Activated CD4-positive, alpha-beta memory T cell treated with anti-CD3 and anti-CD28 coated beads for 36 hours (primary cell): ENCODE measurements around the gene TRIM36. TPM values are rescaled to one million over a fixed set of nuclear protein-coding genes. Genes with fewer than 3 reads are reported as not detected.

Source experiments
- CTCF ChIA-PET: fragments of 350-600 bp; sonication (Branson Sonifier 250); formaldehyde crosslinking; loops from one replicate; lab custom pipeline; 2021; ENCODE audit warnings: antibody characterized with exemption, inconsistent platforms; lab: Charles Lee
- POLR2A ChIA-PET: fragments of 350-600 bp; sonication (Branson Sonifier 250); formaldehyde crosslinking; loops from one replicate; lab custom pipeline; 2021; ENCODE audit warnings: antibody characterized with exemption; lab: Charles Lee
- DNase-seq: peaks from one replicate; pipeline ENCODE4 v3.0.0-alpha.2; 2020
- H3K27ac Mint-ChIP-seq: one replicate; pipeline ENCODE4 v1.8.0; 2021; ENCODE audit warnings: mixed read lengths
- H3K27me3 Mint-ChIP-seq: one replicate; pipeline ENCODE4 v1.8.0; 2021; ENCODE audit warnings: mixed read lengths
- H3K36me3 Mint-ChIP-seq: one replicate; pipeline ENCODE4 v1.8.0; 2021; ENCODE audit warnings: mixed read lengths
- H3K4me1 Mint-ChIP-seq: one replicate; pipeline ENCODE4 v1.8.0; 2021; ENCODE audit warnings: low read depth, mixed read lengths
- H3K4me3 Mint-ChIP-seq: one replicate; pipeline ENCODE4 v1.8.0; 2021; ENCODE audit warnings: mild to moderate bottlenecking, mixed read lengths
- H3K9me3 Mint-ChIP-seq: one replicate; pipeline ENCODE4 v1.8.0; 2021; ENCODE audit warnings: mixed read lengths
- intact Hi-C: fragments of 100-400 bp; cut with micrococcal nuclease; formaldehyde crosslinking; loops from one replicate; pipeline ENCODE4 v1.15.1; 2023
- total RNA-seq, 2 experiments: library from RNA; stranded (reverse); gene quantifications; one replicate each; pipeline ENCODE4 v1.2.3, GENCODE V29; 2021

The TRIM36 gene
- total RNA-seq, 2 experiments from 2014 or later = not detected

GRCh38 chr5:115160975-115161475 is 8.7 kb downstream of the TRIM36 start:
- no peak for DNase-seq
- intact Hi-C loops = no loop called here
- Mint-ChIP-seq H3K4me1 (no peaks in the 10 kb centered on the region), H3K36me3 (no peaks in the 10 kb centered on the region), H3K27ac (no peak overlapping the region), H3K27me3 (peaks cover 40% of the 10 kb centered on the region), H3K9me3 (peaks cover 4% of the 10 kb centered on the region), H3K4me3 (no peak overlapping the region)
- ChIA-PET CTCF (interaction anchor here (0.9 kb wide), 1 partner anchor 63 kb away, joined by 3 read pairs; no protein-coding TSS in a partner anchor), POLR2A (no interaction called here)

DNA sequence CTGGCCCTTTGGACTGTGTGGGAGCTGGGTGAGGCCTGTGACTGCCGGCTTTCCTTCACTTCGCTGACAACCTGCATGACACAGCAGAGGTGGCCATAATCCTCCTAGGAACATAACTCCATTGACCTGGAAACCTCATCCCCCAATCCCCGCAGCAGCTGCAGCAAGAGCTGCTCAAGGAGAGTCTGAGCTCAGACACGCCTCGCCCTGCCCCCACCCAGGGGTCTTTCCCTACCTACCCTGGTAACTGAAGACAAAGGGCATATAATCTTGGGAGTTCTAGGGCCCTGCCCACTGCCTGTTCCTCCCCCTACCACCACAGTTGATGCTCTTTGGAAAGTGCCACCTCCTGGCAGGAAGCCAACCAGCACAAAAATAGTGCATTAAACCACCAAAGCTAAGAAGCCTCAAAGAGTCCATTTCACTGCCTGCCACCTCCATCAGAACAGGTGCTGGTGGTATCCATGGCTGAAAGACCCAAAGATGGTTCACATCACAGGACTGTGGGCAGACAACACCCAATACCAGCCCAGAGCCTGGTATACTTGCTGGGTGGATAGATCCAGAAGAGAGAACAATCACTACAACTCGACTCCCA is 18.4 kb downstream of the TRIM36 start:
- H3K4me1 Mint-ChIP-seq = no peaks in the 10 kb centered on the region
- DNase-seq = no peak
- H3K27ac Mint-ChIP-seq = no peak overlapping the region
- H3K4me3 Mint-ChIP-seq = no peak overlapping the region
- POLR2A ChIA-PET = no interaction called here
- peaks cover 29% of the 10 kb centered on the region for H3K27me3 Mint-ChIP-seq
- peaks cover 3% of the 10 kb centered on the region for H3K36me3 Mint-ChIP-seq
- intact Hi-C loops = no loop called here
- peaks cover 18% of the 10 kb centered on the region for H3K9me3 Mint-ChIP-seq
- CTCF ChIA-PET = interaction anchor here (0.6 kb wide), 1 partner anchor 31 kb away, joined by 3 read pairs; no protein-coding TSS in a partner anchor

DNA sequence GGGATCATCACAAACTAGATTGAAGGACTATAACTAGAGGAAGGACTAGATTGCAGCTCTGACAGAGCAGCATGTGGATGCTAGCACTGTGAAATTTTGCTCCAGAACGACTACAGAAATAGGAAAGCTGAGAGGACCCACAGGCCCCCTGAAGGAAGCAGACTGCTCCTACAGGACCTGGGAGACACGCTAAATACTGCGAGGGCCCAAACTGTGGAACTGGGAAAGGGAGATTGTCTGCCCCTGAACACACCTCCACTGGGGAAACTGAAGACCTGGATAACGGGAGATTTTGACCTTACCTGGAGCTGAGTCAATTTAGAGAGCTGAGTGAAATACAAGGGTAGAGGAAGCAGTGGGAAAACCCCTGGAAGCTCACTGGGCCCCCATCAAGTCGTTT is 19.2 kb downstream of the TRIM36 start:
- Mint-ChIP-seq H3K9me3 (peaks cover 18% of the 10 kb centered on the region), H3K4me1 (no peaks in the 10 kb centered on the region), H3K27me3 (peaks cover 26% of the 10 kb centered on the region), H3K36me3 (peaks cover 3% of the 10 kb centered on the region), H3K4me3 (no peak overlapping the region), H3K27ac (no peak overlapping the region)
- CTCF ChIA-PET = no interaction called here
- POLR2A ChIA-PET = no interaction called here
- intact Hi-C loops = no loop called here
- no peak for DNase-seq

- H3K27me3 Mint-ChIP-seq = peaks cover 20% of the 10 kb centered on the region
- H3K9me3 Mint-ChIP-seq = peaks cover 8% of the 10 kb centered on the region
- H3K4me1 Mint-ChIP-seq = no peaks in the 10 kb centered on the region
- ChIA-PET CTCF (no interaction called here), POLR2A (no interaction called here)
- H3K4me3 Mint-ChIP-seq = no peak overlapping the region
- no peak for DNase-seq
- no peak overlapping the region for H3K27ac Mint-ChIP-seq
- H3K36me3 Mint-ChIP-seq = no peaks in the 10 kb centered on the region
- intact Hi-C loops = no loop called here
Observed at GRCh38 chr5:115147052-115147451, 22.7 kb downstream of the TRIM36 start.

- POLR2A ChIA-PET = no interaction called here
Observed at GRCh38 chr5:115136294-115136693, 33.4 kb downstream of the TRIM36 start.

GRCh38 chr5:115132465-115132864 is 37.2 kb downstream of the TRIM36 start:
- Mint-ChIP-seq H3K4me3 (no peak overlapping the region), H3K9me3 (no peaks in the 10 kb centered on the region), H3K36me3 (no peaks in the 10 kb centered on the region), H3K4me1 (no peaks in the 10 kb centered on the region), H3K27ac (no peak overlapping the region), H3K27me3 (peaks cover 10% of the 10 kb centered on the region)
- ChIA-PET CTCF (no interaction called here), POLR2A (no interaction called here)
- no peak for DNase-seq
- intact Hi-C loops = no loop called here

More at GRCh38 chr5:115136294-115136693, 33.4 kb downstream of the TRIM36 start:
- intact Hi-C loops = no loop called here
- Mint-ChIP-seq H3K27ac (no peak overlapping the region), H3K4me3 (no peak overlapping the region), H3K27me3 (peaks cover 18% of the 10 kb centered on the region), H3K4me1 (no peaks in the 10 kb centered on the region), H3K36me3 (no peaks in the 10 kb centered on the region), H3K9me3 (no peaks in the 10 kb centered on the region)
- CTCF ChIA-PET = no interaction called here
- no peak for DNase-seq

DNA sequence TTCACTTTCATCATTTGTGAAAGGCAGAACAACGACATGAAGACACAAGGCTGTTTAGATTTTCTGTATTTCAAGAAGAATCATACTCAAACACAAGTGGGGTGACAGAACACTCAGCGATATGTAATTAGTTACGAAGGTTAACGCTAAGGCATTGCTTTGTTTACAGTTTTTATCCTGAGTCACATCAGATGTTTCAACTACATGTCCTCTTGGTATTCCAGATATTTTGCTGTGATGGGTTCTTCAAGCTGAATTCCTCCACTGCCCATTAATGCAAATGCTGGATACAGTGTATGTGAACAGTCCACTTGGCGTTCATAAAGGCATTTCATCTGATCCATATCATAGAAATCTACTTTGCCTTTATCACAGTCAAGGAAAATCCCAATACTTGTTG is 43.4 kb downstream of the TRIM36 start:
- H3K27me3 Mint-ChIP-seq = peaks cover 4% of the 10 kb centered on the region
- ChIA-PET POLR2A (no interaction called here), CTCF (no interaction called here)
- H3K27ac Mint-ChIP-seq = no peak overlapping the region
- intact Hi-C loops = no loop called here
- no peaks in the 10 kb centered on the region for H3K36me3 Mint-ChIP-seq
- no peak overlapping the region for H3K4me3 Mint-ChIP-seq
- no peaks in the 10 kb centered on the region for H3K4me1 Mint-ChIP-seq
- no peak for DNase-seq
- no peaks in the 10 kb centered on the region for H3K9me3 Mint-ChIP-seq

GRCh38 chr5:115124741-115125140 is 45.0 kb downstream of the TRIM36 start:
- Mint-ChIP-seq H3K27ac (no peak overlapping the region), H3K36me3 (no peaks in the 10 kb centered on the region), H3K27me3 (peaks cover 6% of the 10 kb centered on the region), H3K4me3 (no peak overlapping the region), H3K9me3 (no peaks in the 10 kb centered on the region), H3K4me1 (no peaks in the 10 kb centered on the region)
- POLR2A ChIA-PET = no interaction called here
- intact Hi-C loops = no loop called here
- CTCF ChIA-PET = no interaction called here
- DNase-seq = no peak

GRCh38 chr5:115116001-115116400 is 53.7 kb downstream of the TRIM36 start:
- DNase-seq = no peak
- H3K9me3 Mint-ChIP-seq = peaks cover 2% of the 10 kb centered on the region
- CTCF ChIA-PET = no interaction called here
- H3K4me3 Mint-ChIP-seq = no peak overlapping the region
- POLR2A ChIA-PET = no interaction called here
- H3K4me1 Mint-ChIP-seq = no peaks in the 10 kb centered on the region
- H3K36me3 Mint-ChIP-seq = no peaks in the 10 kb centered on the region
- intact Hi-C loops = no loop called here
- no peak overlapping the region for H3K27ac Mint-ChIP-seq
- H3K27me3 Mint-ChIP-seq = peaks cover 23% of the 10 kb centered on the region

DNA sequence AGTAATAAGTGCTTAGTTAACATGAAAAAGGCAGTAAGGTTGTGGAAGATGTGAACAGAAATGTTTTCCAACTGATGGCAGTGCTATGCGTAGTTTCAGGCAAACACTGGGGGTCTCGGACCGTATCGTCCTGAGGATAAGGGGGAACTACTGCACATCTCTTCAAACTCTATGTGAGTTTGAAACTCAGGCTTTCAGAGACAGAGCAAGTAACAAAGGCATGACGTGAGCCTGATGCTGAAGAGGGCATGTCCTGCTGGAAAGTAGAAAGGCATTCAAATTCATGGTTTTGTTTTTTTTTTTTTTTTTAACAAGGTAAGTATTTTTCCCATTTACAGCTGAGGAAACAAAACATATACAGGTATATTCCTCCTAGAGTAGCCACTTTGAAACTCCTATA is 59.9 kb downstream of the TRIM36 start:
- no peak for DNase-seq
- H3K36me3 Mint-ChIP-seq = no peaks in the 10 kb centered on the region
- CTCF ChIA-PET = no interaction called here
- peaks cover 29% of the 10 kb centered on the region for H3K27me3 Mint-ChIP-seq
- POLR2A ChIA-PET = no interaction called here
- intact Hi-C loops = no loop called here
- H3K4me3 Mint-ChIP-seq = no peak overlapping the region
- H3K9me3 Mint-ChIP-seq = no peaks in the 10 kb centered on the region
- no peaks in the 10 kb centered on the region for H3K4me1 Mint-ChIP-seq
- no peak overlapping the region for H3K27ac Mint-ChIP-seq

DNA sequence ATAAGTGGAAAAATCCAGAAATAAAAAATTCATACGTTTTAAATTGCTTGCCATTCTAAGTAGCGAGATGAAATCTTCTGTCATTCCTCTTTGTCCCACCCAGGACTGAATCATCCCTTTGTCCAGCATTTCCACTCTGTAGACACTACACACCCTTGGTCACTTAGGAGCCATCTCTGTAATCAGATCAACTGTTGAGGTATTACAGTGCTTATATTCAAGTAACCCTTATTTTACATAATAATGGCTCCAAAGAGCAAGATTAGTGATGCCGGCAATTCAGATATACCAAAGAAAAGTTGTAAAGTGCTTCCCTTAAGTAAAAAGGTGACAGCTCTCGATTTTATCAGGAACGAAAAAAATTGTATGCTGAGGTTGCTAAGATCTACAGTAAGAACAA is 60.4 kb downstream of the TRIM36 start:
- CTCF ChIA-PET = no interaction called here

GRCh38 chr5:115100319-115100955 is 69.3 kb downstream of the TRIM36 start:
- H3K27ac Mint-ChIP-seq = no peak overlapping the region
- H3K27me3 Mint-ChIP-seq = peaks cover 11% of the 10 kb centered on the region
- intact Hi-C loops = no loop called here
- H3K9me3 Mint-ChIP-seq = peaks cover 2% of the 10 kb centered on the region
- no peak for DNase-seq
- no peak overlapping the region for H3K4me3 Mint-ChIP-seq
- no peaks in the 10 kb centered on the region for H3K4me1 Mint-ChIP-seq
- ChIA-PET POLR2A (no interaction called here), CTCF (interaction anchor here (1.4 kb wide), 1 partner anchor 9 kb away, joined by 4 read pairs; no protein-coding TSS in a partner anchor)
- no peaks in the 10 kb centered on the region for H3K36me3 Mint-ChIP-seq

More for the DNA sequence above, 60.4 kb downstream of the TRIM36 start:
- POLR2A ChIA-PET = no interaction called here
- Mint-ChIP-seq H3K4me3 (no peak overlapping the region), H3K4me1 (no peaks in the 10 kb centered on the region), H3K9me3 (no peaks in the 10 kb centered on the region), H3K27ac (no peak overlapping the region), H3K27me3 (peaks cover 25% of the 10 kb centered on the region), H3K36me3 (no peaks in the 10 kb centered on the region)
- intact Hi-C loops = no loop called here
- no peak for DNase-seq
